Activated CD4-positive, CD25-positive, alpha-beta regulatory T cell treated with anti-CD3 and anti-CD28 coated beads, Interleukin-2, amount 50 U/mL, for 72 hours (primary cell): ENCODE results near the gene PYGB.
A peak's percentile ranks its signal among the peaks of the same experiment; 100 is the strongest.

ENCODE experiments used
- DNase-seq: peaks from one replicate; pipeline ENCODE4 v3.0.0; 2021

Gene PYGB

GRCh38 chr20:25247956-25248785, at the start of gene PYGB:
PYGB (plus strand) TSS chr20:25248085; CDS start chr20:25248179, 94 bp downstream.
- DNase-seq, result peak; percentile 77

DNA sequence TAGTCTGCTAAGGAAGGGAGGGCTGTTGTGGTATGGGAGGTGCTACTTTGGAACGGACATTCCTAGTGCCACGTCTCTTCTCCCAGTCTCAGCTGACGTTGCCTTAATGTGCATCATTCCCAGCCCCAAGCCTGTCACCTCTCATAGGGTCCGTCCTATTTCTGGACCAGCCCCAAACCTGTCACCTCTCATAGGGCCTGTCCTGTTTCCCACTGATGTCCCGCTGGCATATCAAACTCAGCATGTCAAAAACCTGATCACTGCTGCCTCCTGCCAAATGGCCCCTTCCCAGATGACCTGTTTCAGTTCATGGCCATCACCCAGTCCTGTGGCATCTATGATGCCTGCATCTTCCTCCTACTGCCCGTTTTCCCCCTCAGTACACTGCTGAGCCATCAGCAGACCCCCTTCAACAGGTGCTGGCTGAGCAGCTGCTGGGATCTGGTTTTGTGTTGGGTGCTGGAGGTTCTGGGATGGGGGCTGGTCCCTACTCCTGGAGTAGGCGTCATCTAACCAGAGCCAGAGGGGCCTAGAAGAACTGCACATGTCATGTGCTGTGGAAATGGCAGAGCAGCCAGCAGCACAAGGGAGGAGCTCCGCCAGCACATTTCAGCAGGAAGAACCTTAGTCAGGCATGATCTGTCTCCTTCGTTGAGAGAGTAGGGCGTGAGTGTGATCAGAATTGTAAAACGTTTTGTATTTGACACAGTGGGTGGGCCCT, 49.1 kb upstream of the PYGB start:
- DNase-seq, result no peak

DNA sequence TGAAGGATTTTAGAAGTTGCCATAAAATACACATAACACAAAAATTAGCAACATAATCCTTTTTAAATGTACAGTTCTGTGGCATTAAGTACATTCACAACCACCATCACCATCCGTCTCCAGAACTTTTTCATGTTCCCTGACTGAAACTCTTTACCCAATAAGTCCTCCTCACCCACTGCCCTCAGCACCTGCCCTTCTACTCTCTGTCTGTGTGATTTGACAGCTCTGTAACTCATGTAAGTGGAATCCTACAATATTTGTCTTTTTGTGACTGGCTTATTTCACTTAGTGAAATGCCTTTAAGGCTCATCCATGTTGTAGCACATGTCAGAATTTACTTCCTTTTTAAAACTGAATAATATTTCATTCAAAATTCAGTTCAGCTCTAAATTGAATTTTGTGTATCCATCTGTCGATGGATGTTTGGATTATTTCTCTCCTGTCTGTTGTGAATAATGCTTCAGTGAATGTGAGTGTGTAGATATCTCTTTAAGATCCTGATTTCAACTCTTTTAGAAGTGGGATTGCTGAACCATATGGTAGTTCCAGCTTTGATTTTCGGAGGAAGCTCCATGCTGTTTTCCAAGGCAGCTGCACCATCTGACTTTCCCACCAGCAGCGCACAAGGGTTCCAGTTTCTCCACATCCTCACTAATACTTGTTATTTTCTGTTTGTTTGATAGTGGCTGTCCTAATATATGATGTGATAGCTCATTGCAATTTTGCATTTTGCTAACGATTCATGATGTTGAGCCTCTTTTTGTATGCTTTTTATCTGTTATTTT, 48.2 kb upstream of the PYGB start:
- DNase-seq, result no peak

DNA sequence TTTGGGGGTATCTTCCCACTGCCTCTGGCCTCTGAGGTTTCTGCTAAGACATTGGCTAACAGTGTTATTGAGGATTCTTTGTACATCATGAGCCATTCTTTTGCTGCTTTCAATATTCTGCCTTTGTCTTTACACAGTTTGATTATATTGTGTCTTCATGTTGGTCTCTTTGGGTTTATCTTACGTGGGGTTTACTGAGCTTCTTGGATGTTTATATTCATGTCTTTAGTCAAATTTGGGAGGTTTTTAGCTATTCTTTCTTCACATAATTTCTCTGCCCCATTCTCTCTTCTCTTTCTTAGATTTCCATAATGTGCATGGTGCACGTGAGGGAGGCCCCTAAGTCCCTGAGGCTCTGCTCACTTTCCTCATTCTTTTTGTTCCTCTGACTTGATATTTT, 44.8 kb upstream of the PYGB start:
- no peak for DNase-seq

DNA sequence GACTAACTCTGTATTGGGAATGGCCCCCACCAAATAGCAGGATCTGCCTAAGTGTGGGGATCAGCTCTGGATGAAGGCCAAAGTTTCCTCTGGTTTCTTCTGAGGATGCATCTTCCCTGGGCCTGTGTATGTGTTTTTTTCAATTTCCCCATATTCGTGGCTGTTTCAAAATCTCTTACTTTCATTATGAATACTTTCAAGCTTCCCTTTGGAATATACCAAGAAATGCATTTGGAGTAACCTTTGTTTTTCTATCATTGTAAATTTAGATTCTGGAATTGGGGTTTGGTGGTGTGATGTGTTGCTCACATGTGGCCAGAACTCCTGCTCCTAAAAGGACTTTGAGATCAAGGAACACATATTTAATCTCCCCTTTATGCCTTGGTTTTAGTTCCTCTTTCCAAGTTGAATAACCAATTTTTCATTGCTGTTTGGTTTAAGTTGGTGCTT, 44.0 kb upstream of the PYGB start:
- DNase-seq, result no peak

GRCh38 chr20:25204550-25205276, 43.2 kb upstream of the PYGB start:
- DNase-seq, result no peak

DNA sequence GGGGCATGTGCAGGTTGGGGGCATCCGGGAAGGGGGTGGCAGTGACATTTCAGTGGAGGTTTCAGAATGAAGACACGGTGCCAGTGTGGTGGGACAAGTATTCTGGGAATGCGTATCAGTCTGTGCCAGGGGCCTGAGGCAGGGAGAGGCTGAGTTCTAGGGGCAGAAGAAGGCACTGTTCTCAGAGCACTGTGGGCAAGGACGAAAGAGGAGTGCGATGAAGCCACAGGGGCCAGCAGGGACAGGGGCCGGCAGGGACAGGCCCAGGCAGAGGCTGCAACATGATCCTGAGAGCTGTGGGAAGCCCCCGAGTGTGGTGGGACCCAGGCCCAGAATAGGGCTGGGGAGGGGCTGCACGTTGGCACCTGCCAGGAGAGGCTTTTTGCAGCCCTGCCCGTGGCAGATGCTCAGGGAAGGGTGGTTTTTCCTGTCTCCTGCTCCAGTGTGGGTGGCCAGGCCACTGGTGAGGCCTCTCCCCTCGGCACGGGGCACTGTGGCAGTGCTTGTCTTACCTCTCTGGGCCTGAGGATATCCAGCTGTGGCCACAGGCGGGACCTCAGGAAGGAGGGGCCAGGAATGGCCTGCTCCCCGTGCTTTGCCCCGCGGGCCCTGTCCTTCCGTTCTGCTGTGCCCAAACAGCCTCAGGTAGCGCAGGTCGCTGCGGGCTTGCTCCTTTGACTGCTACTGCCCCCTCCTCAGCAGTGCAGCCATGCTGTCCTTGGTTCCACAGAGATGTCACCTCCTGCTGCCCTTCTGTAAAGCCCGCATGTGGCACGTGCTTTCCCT, 42.4 kb upstream of the PYGB start:
- DNase-seq, result no peak

GRCh38 chr20:25206063-25206403, 41.9 kb upstream of the PYGB start:
- no peak for DNase-seq

DNA sequence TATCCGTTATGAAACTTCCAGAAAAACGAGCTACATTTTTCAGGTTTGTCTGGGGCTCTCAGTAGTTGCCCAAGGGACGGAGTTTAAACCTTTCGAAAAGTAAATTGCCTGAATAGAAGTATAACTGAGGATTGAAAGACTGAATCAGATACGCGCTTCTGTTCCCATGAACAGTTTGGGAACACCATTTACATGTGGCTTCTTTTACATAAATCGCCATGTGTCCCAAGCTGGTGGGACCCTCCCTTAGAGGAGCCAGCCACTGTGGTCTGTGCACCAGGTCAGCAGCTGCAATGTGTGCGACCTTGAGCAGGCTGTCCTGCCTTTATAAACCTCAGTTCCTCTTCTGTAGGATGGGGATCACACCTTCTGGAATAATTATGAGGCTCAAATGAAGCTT, 41.3 kb upstream of the PYGB start:
- no peak for DNase-seq

DNA sequence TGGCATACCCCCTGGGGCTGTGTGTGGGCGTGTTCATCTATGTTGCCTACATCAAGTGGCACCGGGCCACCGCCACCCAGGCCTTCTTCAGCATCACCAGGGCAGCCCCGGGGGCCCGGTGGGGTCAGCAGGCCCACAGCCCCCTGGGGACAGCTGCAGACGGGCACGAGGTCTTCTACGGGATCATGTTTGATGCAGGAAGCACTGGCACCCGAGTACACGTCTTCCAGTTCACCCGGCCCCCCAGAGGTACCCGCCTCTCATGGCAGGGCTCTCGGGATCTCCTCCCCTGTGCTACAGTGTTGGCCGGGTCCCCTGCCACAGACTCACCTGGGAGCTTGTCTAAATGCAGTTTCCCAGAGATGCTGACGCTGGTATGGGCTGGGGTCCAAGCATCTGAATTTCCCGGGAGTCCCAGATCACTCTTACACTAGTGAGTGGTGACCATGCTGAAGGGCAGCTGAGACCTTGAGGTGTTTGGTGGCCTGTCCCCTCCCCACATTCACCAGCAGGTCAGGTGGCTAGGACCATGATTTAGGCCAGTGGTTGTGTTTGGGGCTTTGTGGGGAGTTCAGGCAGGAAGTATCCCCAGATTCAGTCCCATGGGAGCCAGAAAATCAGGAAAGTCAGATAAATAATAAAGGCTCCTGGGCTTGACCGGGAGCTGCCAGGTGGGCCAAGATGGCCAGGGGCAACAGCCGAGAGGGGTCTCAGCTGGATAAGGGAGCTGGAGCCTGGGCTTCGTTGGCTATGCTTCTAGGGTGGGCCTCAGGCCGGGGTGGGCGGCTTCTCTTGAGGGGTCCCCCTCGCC, 40.5 kb upstream of the PYGB start:
- no peak for DNase-seq

DNA sequence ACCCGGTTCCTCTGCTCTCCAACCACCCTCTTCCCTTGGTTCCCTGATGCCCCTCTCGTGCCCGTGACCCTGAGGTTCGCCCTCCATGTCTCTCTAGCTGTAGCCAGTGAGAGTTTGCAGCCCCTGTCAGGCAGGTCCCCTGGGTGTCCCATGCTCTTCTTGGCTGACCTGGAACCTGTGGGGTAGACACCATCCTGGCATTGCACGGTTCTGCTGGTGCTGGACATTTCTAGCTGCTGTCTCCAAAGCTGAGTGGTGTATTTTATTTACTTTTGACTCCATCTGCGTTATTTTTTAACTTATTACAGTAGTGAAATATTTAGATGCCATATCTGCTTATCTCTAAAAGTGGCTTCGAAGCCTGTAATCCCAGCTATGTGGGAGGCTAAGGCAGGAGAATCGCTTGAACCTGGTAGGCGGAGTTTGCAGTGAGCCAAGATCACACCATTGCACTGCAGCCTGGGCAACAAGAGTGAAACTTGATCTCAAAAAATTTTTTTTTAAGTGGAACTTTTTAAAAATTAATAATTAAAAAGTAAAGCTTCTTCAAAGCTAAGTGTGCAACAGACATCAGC, 39.8 kb upstream of the PYGB start:
- no peak for DNase-seq

DNA sequence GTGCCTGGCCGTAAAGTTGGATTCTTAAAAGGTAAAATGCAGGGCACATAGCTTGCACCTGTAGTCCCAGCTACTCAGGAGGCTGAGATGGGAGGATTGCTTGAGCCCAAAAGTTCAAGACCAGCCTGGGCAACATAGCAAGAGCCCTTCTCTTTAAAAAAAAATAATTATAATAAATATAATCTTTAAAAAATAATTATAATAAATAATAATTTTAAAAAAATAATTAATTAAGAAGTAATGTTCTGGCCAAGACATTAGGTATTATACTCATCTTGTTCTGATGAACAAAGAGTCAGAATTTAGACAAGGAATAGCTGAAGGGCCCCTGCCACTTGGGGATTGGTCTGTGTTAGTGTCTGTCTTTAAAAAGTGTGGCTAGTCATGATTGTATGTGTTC, 38.5 kb upstream of the PYGB start:
- no peak for DNase-seq

GRCh38 chr20:25209911-25210310, 38.0 kb upstream of the PYGB start:
- DNase-seq, result no peak

- DNase-seq, result no peak
Measured at GRCh38 chr20:25211273-25211672, 36.6 kb upstream of the PYGB start.

DNA sequence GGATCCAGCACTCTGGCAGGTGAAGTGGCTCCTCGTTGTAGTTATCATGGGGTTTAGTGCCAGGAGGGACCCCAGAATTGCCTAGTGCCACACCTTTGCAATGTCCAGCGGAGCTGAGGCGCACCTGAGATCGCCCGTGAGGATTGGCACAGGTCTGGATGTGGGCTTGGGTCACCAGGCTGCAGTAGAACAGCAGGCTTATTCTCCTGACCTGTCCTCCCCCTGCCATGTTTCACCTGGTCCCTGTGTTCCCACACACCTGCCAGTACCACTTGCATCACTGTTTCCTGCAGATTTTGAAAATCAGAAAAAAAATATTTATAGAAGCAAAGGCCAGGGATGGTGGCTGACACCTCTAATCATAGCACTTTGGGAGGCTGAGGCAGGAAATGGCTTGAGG, 35.6 kb upstream of the PYGB start:
- DNase-seq, result no peak

GRCh38 chr20:25213566-25214425, 34.1 kb upstream of the PYGB start:
- no peak for DNase-seq

DNA sequence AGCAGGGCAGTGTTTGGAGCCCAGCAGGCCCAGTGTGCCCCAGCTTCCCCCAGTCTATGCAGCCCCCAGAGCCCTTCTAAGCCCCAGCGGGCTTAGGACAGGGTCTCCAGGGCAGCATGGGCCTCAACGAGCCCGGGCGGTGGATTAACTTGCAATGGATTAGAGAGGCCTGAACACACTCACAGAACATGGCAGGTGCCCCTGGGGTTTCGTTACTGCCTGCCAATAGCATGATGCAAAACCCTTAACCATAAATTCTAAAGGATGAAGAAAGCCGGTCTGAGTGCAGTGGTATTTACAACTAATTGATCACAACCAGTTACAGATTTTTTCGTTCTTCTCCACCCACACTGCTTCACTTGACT, 33.5 kb upstream of the PYGB start:
- DNase-seq, result no peak

DNA sequence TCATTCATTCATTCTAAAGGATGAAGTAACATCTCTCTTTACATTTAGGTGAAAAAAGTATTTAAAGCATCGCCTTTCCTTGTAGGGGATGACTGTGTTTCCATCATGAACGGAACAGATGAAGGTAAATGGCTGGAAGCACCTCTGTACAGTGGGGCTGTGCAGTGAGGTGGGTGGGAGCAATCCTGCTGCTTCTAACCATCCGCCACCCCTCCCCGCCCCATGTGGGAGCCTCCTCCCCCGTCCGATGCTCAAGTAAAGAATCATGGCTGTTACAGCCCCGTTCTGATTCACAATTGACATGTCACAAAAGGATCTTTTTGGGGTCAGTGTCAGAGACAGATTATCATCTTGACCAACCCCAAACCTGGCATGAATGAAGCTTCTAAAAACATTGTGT, 33.1 kb upstream of the PYGB start:
- DNase-seq, result no peak

DNA sequence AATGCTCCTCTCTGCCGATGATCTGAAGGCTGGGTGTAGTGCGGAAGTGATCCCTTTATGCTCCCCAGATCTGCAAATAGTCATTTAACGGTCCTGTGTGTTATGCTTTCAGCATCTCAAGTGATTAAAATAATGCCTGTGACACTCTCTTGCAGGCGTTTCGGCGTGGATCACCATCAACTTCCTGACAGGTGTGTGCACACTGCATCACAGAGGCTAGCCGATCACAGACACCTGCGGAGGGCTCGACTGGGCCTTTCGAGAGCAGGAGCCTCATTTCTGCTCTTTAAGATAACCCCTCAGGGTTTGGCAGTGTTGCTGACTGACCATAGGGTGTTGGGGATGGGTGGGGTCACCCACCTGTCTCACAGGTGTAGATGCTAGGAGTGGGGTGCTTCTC, 32.4 kb upstream of the PYGB start:
- DNase-seq, result no peak
